Panc1 (cell line): ENCODE data around the gene CTDSP1. TPM values are rescaled to one million over a fixed set of nuclear protein-coding genes. Genes with fewer than 3 reads are reported as not detected.

ENCODE experiments used
- ATAC-seq: fragments of 200-7000 bp; cut with Tn5 transposase; 2 replicates; pipeline ENCODE4 v1.9.1; 2020; ENCODE audit warnings: mild to moderate bottlenecking, moderate library complexity
- BruUV-seq: library from RNA; stranded (reverse); fragments of 400-500 nt; replicated peaks from 2 replicates; lab custom pipeline; 2021; lab: Mats Ljungman, UMichigan
- CTCF ChIA-PET: fragments of 300-600 bp; sonication (Branson Sonifier 250); formaldehyde crosslinking; loops from one replicate; lab custom pipeline; 2022; ENCODE audit warnings: antibody characterized with exemption; lab: Charles Lee
- POLR2A ChIA-PET: fragments of 300-600 bp; sonication (Branson Sonifier 250); formaldehyde crosslinking; loops from one replicate; lab custom pipeline; 2022; ENCODE audit warnings: antibody characterized with exemption; lab: Charles Lee
- DNase-seq: peaks from one replicate; pipeline ENCODE4 v3.0.0-alpha.2; 2010; ENCODE audit warnings: low read depth, low spot score
- H3K27ac ChIP-seq: 2 replicates; pipeline ENCODE4 v1.5.1; 2011; ENCODE audit warnings: mild to moderate bottlenecking, low read length, inconsistent platforms
- H3K27me3 ChIP-seq: fragments of 200-500 bp; sonication (Bioruptor generic); 2 replicates; pipeline ENCODE4 v1.6.0; 2014; ENCODE audit warnings: low read length, inconsistent platforms; ENCODE audit not compliant: control insufficient read depth, insufficient read depth
- H3K36me3 ChIP-seq: fragments of 200-500 bp; sonication (Bioruptor generic); 2 replicates; pipeline ENCODE4 v1.5.1; 2014; ENCODE audit warnings: inconsistent platforms, mild to moderate bottlenecking, low read length, moderate library complexity; ENCODE audit not compliant: control insufficient read depth, insufficient read depth
- H3K4me1 ChIP-seq: 2 replicates; pipeline ENCODE4 v1.5.1; 2011; ENCODE audit warnings: inconsistent platforms, mild to moderate bottlenecking, low read length, moderate library complexity; ENCODE audit not compliant: control insufficient read depth, insufficient read depth
- H3K4me3 ChIP-seq, 2 experiments: 2 replicates each; pipeline ENCODE4 v1.5.1; 2011 to 2012; ENCODE audit warnings: low read depth in 2 of 2, low read length in 2 of 2, mild to moderate bottlenecking in 2 of 2, inconsistent platforms in 1 of 2, moderate library complexity in 1 of 2
- H3K9me3 ChIP-seq: fragments of 200-500 bp; sonication (Bioruptor generic); 2 replicates; pipeline ENCODE4 v1.5.1; 2014; ENCODE audit warnings: low read depth, mild to moderate bottlenecking, inconsistent platforms, low read length, moderate library complexity; ENCODE audit not compliant: control insufficient read depth, insufficient read depth
- POLR2AphosphoS5 ChIP-seq: IDR thresholded peaks from 2 replicates; pipeline ENCODE4 v1.6.1; 2012; ENCODE audit warnings: mild to moderate bottlenecking, low read depth, low read length, moderate library complexity
- SIN3A ChIP-seq: IDR thresholded peaks from 2 replicates; pipeline ENCODE4 v1.6.1; 2012; ENCODE audit warnings: low read depth, mild to moderate bottlenecking, low read length, moderate library complexity, borderline replicate concordance; ENCODE audit not compliant: insufficient read depth
- TCF7L2 ChIP-seq: IDR thresholded peaks from 2 replicates; pipeline ENCODE4 v1.6.1; 2011; ENCODE audit warnings: mild to moderate bottlenecking, low read depth, low read length, inconsistent platforms
- in situ Hi-C: cut with HindIII; loops from 2 replicates; pipeline ENCODE4 v1.10.0; 2016; ENCODE audit warnings: low sequenced_read_pairs, low pct_unique_long_range_greater_than_20kb
- intact Hi-C: fragments of 100-400 bp; cut with micrococcal nuclease; formaldehyde crosslinking; loops from one replicate; pipeline ENCODE4 v1.10.0; 2022; ENCODE audit not compliant: unreplicated experiment
- total RNA-seq: library from RNA; stranded (reverse); gene quantifications from one replicate; pipeline ENCODE4 v1.2.1, GENCODE V29; 2021; ENCODE audit not compliant: unreplicated experiment
- TF ChIP-seq, protein P1 (sequence below), 2 experiments: IDR thresholded peaks; 2 replicates each; pipeline ENCODE4 v1.6.1; 2011 to 2012; ENCODE audit warnings: low read depth in 2 of 2, control low read depth in 1 of 2, low read length in 1 of 2, mild to moderate bottlenecking in 1 of 2, moderate library complexity in 1 of 2; ENCODE audit not compliant: insufficient read depth in 1 of 2
- TF ChIP-seq, protein P2 (sequence below): fragments of 450-650 bp; IDR thresholded peaks from 2 replicates; pipeline ENCODE4 v1.5.1; 2017; ENCODE audit warnings: mild to moderate bottlenecking

CTDSP1 gene
- total RNA-seq, 1 experiment from 2014 or later, result 128 TPM

DNA sequence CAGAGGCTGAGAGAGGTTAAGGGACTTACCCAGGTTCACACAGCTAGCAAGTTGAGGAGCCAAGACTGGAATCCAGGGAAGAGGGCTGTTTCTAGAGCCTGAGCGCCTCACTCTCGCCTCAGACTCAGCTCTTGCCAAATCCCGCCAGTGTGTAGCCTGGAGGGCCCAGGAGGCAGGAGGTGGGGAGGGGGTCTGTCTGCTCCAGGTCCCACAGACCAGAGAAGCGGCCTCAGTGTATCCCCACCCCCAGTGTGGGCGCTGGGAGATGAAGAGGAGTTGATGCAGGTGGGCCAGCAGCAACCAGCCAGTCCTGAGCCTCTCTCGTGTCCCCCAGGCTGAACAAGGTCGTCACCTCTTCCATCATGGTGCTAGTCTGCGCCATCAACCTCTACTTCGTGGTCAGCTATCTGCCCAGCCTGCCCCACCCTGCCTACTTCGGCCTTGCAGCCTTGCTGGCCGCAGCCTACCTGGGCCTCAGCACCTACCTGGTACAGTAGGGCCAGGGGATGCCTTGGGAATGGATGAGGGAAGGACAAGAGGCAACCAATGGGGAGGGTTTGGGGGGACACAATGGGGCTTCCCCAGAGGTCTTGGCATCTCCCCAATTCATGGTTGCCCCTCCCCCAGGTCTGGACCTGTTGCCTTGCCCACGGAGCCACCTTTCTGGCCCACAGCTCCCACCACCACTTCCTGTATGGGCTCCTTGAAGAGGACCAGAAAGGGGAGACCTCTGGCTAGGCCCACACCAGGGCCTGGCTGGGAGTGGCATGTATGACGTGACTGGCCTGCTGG lies 5.2 kb upstream of the CTDSP1 start:
- in situ Hi-C loops (no loop called here), intact Hi-C loops (no loop called here)
- ChIA-PET CTCF (no interaction called here), POLR2A (no interaction called here)
- no peak overlapping the region for H3K4me3 ChIP-seq
- no peak for TF ChIP-seq TCF7L2
- no peak for TF ChIP-seq SIN3A
- TF ChIP-seq, protein P1, sequence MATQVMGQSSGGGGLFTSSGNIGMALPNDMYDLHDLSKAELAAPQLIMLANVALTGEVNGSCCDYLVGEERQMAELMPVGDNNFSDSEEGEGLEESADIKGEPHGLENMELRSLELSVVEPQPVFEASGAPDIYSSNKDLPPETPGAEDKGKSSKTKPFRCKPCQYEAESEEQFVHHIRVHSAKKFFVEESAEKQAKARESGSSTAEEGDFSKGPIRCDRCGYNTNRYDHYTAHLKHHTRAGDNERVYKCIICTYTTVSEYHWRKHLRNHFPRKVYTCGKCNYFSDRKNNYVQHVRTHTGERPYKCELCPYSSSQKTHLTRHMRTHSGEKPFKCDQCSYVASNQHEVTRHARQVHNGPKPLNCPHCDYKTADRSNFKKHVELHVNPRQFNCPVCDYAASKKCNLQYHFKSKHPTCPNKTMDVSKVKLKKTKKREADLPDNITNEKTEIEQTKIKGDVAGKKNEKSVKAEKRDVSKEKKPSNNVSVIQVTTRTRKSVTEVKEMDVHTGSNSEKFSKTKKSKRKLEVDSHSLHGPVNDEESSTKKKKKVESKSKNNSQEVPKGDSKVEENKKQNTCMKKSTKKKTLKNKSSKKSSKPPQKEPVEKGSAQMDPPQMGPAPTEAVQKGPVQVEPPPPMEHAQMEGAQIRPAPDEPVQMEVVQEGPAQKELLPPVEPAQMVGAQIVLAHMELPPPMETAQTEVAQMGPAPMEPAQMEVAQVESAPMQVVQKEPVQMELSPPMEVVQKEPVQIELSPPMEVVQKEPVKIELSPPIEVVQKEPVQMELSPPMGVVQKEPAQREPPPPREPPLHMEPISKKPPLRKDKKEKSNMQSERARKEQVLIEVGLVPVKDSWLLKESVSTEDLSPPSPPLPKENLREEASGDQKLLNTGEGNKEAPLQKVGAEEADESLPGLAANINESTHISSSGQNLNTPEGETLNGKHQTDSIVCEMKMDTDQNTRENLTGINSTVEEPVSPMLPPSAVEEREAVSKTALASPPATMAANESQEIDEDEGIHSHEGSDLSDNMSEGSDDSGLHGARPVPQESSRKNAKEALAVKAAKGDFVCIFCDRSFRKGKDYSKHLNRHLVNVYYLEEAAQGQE (IDR thresholded peaks at IDR 0.05; ENCODE audit: insufficient read depth in 1 of 2, low read depth in 2 of 2, low read length in 1 of 2), result no peak
- H3K4me1 ChIP-seq, result peaks cover 24% of the 10 kb centered on the region
- H3K27ac ChIP-seq, result peak overlapping the region; percentile 99; the same call in 1 of the 2 replicates
- H3K9me3 ChIP-seq, result no peaks in the 10 kb centered on the region
- DNase-seq (no peak), ATAC-seq (no peak)
- BruUV-seq, result no TSS peak
- no peaks in the 10 kb centered on the region for H3K27me3 ChIP-seq
- H3K36me3 ChIP-seq, result no peaks in the 10 kb centered on the region

GRCh38 chr2:218395090-218395444 lies 4.6 kb upstream of the CTDSP1 start:
- Histone ChIP-seq H3K4me3 (peak overlapping the region in 1 of 2 experiments; percentile 72; a peak in 1 of 4 replicates), H3K27ac (peak overlapping the region; percentile 99), H3K27me3 (no peaks in the 10 kb centered on the region), H3K36me3 (no peaks in the 10 kb centered on the region; the same call in 1 of the 2 replicates), H3K4me1 (peaks cover 24% of the 10 kb centered on the region), H3K9me3 (no peaks in the 10 kb centered on the region)
- in situ Hi-C loops (no loop called here), intact Hi-C loops (no loop called here)
- no peak for DNase-seq
- ChIA-PET POLR2A (no interaction called here), CTCF (no interaction called here)
- BruUV-seq, result no TSS peak
- no peak for ATAC-seq
- TF ChIP-seq, protein P2, sequence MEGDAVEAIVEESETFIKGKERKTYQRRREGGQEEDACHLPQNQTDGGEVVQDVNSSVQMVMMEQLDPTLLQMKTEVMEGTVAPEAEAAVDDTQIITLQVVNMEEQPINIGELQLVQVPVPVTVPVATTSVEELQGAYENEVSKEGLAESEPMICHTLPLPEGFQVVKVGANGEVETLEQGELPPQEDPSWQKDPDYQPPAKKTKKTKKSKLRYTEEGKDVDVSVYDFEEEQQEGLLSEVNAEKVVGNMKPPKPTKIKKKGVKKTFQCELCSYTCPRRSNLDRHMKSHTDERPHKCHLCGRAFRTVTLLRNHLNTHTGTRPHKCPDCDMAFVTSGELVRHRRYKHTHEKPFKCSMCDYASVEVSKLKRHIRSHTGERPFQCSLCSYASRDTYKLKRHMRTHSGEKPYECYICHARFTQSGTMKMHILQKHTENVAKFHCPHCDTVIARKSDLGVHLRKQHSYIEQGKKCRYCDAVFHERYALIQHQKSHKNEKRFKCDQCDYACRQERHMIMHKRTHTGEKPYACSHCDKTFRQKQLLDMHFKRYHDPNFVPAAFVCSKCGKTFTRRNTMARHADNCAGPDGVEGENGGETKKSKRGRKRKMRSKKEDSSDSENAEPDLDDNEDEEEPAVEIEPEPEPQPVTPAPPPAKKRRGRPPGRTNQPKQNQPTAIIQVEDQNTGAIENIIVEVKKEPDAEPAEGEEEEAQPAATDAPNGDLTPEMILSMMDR, result no peak
- TF ChIP-seq, protein P1 (IDR thresholded peaks at IDR 0.05; ENCODE audit: insufficient read depth in 1 of 2, low read depth in 2 of 2, low read length in 1 of 2), result no peak
- TF ChIP-seq POLR2AphosphoS5 (no peak), TCF7L2 (no peak), SIN3A (no peak)
